SK-N-SH treated with all-trans-retinoic acid at 6 μM for 48 hours (cell line): ENCODE results near the gene ADAMTS9.

Experiments used
- ATAC-seq: fragments of 200-7000 bp; cut with Tn5 transposase; 3 replicates; pipeline ENCODE4 v1.9.1; 2020; ENCODE audit warnings: mild to moderate bottlenecking, moderate library complexity
- ARNTL ChIP-seq: fragments of 450-650 bp; formaldehyde crosslinking; IDR thresholded peaks from 2 replicates; pipeline ENCODE4 v1.5.0; 2020; ENCODE audit warnings: low read depth, mild to moderate bottlenecking, moderate library complexity, borderline replicate concordance
- BACH2 ChIP-seq: fragments of 250-450 bp; sonication (Bioruptor Pico); IDR thresholded peaks from 2 replicates; pipeline ENCODE4 v1.9.0; 2021; ENCODE audit warnings: mild to moderate bottlenecking, borderline replicate concordance
- CSDC2 ChIP-seq: fragments of 250-450 bp; sonication (Bioruptor Pico); IDR thresholded peaks from 2 replicates; pipeline ENCODE4 v1.5.0; 2020; ENCODE audit warnings: mild to moderate bottlenecking, moderate library complexity
- ESRRG ChIP-seq: fragments of 250-450 bp; sonication (Bioruptor Pico); IDR thresholded peaks from 2 replicates; pipeline ENCODE4 v1.6.1; 2021; ENCODE audit warnings: mild to moderate bottlenecking
- GLIS3 ChIP-seq: fragments of 250-450 bp; sonication (Bioruptor Pico); IDR thresholded peaks from 2 replicates; pipeline ENCODE4 v1.5.0; 2020; ENCODE audit warnings: mild to moderate bottlenecking, moderate library complexity
- ISL1 ChIP-seq: fragments of 250-450 bp; sonication (Bioruptor Pico); IDR thresholded peaks from 2 replicates; pipeline ENCODE4 v2.1.2; 2022; ENCODE audit warnings: mild to moderate bottlenecking, moderate library complexity
- OSR1 ChIP-seq: fragments of 250-450 bp; sonication (Bioruptor Pico); IDR thresholded peaks from 2 replicates; pipeline ENCODE4 v1.8.0; 2022; ENCODE audit warnings: moderate library complexity, mild to moderate bottlenecking, inconsistent platforms
- PPARA ChIP-seq: fragments of 250-450 bp; sonication (Bioruptor Pico); IDR thresholded peaks from 2 replicates; pipeline ENCODE4 v1.5.0; 2020; ENCODE audit warnings: mild to moderate bottlenecking, borderline replicate concordance
- RARB ChIP-seq: fragments of 250-450 bp; sonication (Bioruptor Pico); IDR thresholded peaks from 2 replicates; pipeline ENCODE4 v1.8.0; 2021; ENCODE audit warnings: mild to moderate bottlenecking, moderate library complexity
- SNAI2 ChIP-seq: fragments of 250-450 bp; sonication (Bioruptor Pico); IDR thresholded peaks from 2 replicates; pipeline ENCODE4 v1.5.0; 2020; ENCODE audit warnings: mild to moderate bottlenecking, moderate library complexity
- TCF4 ChIP-seq: fragments of 250-450 bp; sonication (Bioruptor Pico); IDR thresholded peaks from 2 replicates; pipeline ENCODE4 v1.8.0; 2021; ENCODE audit warnings: mild to moderate bottlenecking, moderate library complexity, borderline replicate concordance
- TOX ChIP-seq: fragments of 250-450 bp; sonication (Bioruptor Pico); IDR thresholded peaks from 2 replicates; pipeline ENCODE4 v1.8.0; 2021; ENCODE audit warnings: mild to moderate bottlenecking, moderate library complexity, borderline replicate concordance
- ZC3H10 ChIP-seq: fragments of 250-450 bp; sonication (Bioruptor Pico); IDR thresholded peaks from 2 replicates; pipeline ENCODE4 v1.5.1; 2021; ENCODE audit warnings: mild to moderate bottlenecking, moderate library complexity
- ZFP3 ChIP-seq: fragments of 250-450 bp; sonication (Bioruptor Pico); IDR thresholded peaks from 2 replicates; pipeline ENCODE4 v1.5.0; 2020; ENCODE audit warnings: mild to moderate bottlenecking, moderate library complexity
- ZFP30 ChIP-seq: fragments of 450-650 bp; formaldehyde crosslinking; IDR thresholded peaks from 2 replicates; pipeline ENCODE4 v1.5.0; 2022; ENCODE audit warnings: mild to moderate bottlenecking, moderate library complexity
- ZNF70 ChIP-seq: fragments of 450-650 bp; formaldehyde crosslinking; IDR thresholded peaks from 2 replicates; pipeline ENCODE4 v1.5.0; 2020; ENCODE audit warnings: mild to moderate bottlenecking, moderate library complexity
- ZNF8 ChIP-seq: fragments of 450-650 bp; formaldehyde crosslinking; IDR thresholded peaks from 2 replicates; pipeline ENCODE4 v1.5.0; 2020; ENCODE audit warnings: mild to moderate bottlenecking, moderate library complexity
- TF ChIP-seq, protein P1 (sequence below): fragments of 250-450 bp; sonication (Bioruptor Pico); IDR thresholded peaks from 2 replicates; pipeline ENCODE4 v1.5.1; 2021; ENCODE audit warnings: mild to moderate bottlenecking, moderate library complexity
- TF ChIP-seq, protein P2 (sequence below): fragments of 250-450 bp; sonication (Bioruptor Pico); IDR thresholded peaks from 2 replicates; pipeline ENCODE4 v1.5.1; 2020; ENCODE audit warnings: low read depth, mild to moderate bottlenecking, moderate library complexity
- TF ChIP-seq, protein P3 (sequence below): fragments of 250-450 bp; sonication (Bioruptor Pico); IDR thresholded peaks from 2 replicates; pipeline ENCODE4 v1.8.0; 2021; ENCODE audit warnings: low read depth, mild to moderate bottlenecking, moderate library complexity, borderline replicate concordance
- TF ChIP-seq, protein P4 (sequence below): fragments of 250-450 bp; sonication (Bioruptor Pico); IDR thresholded peaks from 2 replicates; pipeline ENCODE4 v1.5.0; 2020; ENCODE audit warnings: mild to moderate bottlenecking, moderate library complexity
- TF ChIP-seq, protein P5 (sequence below): fragments of 250-450 bp; sonication (Bioruptor Pico); IDR thresholded peaks from 2 replicates; pipeline ENCODE4 v1.8.0; 2020; ENCODE audit warnings: mild to moderate bottlenecking, moderate library complexity, borderline replicate concordance

Gene ADAMTS9

DNA sequence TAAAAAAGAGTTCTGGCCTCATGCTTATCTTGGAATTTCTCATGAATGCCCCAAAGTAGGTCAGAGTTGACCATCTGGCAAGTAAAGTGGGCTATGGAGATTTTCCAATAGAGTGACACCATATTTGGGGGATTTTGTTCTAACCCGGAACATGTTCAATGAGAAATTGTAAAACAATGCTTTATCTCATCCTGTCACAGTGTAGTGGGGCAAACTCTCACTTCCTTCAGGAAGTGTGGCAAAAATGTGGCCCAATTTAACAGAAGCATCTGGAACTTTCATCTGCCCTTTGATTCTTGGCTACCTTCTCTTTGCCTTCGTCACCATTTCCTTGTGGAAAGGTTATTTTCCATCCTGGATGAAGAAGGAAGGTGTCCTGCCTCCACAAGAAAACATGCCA, 70.8 kb downstream of the ADAMTS9 start:
- TF ChIP-seq, protein P1, sequence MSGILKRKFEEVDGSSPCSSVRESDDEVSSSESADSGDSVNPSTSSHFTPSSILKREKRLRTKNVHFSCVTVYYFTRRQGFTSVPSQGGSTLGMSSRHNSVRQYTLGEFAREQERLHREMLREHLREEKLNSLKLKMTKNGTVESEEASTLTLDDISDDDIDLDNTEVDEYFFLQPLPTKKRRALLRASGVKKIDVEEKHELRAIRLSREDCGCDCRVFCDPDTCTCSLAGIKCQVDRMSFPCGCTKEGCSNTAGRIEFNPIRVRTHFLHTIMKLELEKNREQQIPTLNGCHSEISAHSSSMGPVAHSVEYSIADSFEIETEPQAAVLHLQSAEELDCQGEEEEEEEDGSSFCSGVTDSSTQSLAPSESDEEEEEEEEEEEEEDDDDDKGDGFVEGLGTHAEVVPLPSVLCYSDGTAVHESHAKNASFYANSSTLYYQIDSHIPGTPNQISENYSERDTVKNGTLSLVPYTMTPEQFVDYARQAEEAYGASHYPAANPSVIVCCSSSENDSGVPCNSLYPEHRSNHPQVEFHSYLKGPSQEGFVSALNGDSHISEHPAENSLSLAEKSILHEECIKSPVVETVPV (CRISPR knock-in tag) = no peak
- TF ChIP-seq, protein P2, sequence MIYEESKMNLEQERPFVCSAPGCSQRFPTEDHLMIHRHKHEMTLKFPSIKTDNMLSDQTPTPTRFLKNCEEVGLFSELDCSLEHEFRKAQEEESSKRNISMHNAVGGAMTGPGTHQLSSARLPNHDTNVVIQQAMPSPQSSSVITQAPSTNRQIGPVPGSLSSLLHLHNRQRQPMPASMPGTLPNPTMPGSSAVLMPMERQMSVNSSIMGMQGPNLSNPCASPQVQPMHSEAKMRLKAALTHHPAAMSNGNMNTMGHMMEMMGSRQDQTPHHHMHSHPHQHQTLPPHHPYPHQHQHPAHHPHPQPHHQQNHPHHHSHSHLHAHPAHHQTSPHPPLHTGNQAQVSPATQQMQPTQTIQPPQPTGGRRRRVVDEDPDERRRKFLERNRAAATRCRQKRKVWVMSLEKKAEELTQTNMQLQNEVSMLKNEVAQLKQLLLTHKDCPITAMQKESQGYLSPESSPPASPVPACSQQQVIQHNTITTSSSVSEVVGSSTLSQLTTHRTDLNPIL (CRISPR knock-in tag) = no peak
- TF ChIP-seq PPARA (no peak), RARB (CRISPR knock-in tag) (no peak), ISL1 (no peak), TOX (no peak), TCF4 (CRISPR knock-in tag) (no peak), CSDC2 (no peak), ZFP3 (CRISPR knock-in tag) (no peak), OSR1 (CRISPR knock-in tag) (no peak)
- TF ChIP-seq, protein P3, sequence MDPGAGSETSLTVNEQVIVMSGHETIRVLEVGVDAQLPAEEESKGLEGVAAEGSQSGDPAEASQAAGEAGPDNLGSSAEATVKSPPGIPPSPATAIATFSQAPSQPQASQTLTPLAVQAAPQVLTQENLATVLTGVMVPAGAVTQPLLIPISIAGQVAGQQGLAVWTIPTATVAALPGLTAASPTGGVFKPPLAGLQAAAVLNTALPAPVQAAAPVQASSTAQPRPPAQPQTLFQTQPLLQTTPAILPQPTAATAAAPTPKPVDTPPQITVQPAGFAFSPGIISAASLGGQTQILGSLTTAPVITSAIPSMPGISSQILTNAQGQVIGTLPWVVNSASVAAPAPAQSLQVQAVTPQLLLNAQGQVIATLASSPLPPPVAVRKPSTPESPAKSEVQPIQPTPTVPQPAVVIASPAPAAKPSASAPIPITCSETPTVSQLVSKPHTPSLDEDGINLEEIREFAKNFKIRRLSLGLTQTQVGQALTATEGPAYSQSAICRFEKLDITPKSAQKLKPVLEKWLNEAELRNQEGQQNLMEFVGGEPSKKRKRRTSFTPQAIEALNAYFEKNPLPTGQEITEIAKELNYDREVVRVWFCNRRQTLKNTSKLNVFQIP (CRISPR knock-in tag) = no peak
- TF ChIP-seq, protein P4, sequence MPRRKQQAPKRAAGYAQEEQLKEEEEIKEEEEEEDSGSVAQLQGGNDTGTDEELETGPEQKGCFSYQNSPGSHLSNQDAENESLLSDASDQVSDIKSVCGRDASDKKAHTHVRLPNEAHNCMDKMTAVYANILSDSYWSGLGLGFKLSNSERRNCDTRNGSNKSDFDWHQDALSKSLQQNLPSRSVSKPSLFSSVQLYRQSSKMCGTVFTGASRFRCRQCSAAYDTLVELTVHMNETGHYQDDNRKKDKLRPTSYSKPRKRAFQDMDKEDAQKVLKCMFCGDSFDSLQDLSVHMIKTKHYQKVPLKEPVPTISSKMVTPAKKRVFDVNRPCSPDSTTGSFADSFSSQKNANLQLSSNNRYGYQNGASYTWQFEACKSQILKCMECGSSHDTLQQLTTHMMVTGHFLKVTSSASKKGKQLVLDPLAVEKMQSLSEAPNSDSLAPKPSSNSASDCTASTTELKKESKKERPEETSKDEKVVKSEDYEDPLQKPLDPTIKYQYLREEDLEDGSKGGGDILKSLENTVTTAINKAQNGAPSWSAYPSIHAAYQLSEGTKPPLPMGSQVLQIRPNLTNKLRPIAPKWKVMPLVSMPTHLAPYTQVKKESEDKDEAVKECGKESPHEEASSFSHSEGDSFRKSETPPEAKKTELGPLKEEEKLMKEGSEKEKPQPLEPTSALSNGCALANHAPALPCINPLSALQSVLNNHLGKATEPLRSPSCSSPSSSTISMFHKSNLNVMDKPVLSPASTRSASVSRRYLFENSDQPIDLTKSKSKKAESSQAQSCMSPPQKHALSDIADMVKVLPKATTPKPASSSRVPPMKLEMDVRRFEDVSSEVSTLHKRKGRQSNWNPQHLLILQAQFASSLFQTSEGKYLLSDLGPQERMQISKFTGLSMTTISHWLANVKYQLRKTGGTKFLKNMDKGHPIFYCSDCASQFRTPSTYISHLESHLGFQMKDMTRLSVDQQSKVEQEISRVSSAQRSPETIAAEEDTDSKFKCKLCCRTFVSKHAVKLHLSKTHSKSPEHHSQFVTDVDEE (CRISPR knock-in tag) = no peak
- no peak for ATAC-seq

DNA sequence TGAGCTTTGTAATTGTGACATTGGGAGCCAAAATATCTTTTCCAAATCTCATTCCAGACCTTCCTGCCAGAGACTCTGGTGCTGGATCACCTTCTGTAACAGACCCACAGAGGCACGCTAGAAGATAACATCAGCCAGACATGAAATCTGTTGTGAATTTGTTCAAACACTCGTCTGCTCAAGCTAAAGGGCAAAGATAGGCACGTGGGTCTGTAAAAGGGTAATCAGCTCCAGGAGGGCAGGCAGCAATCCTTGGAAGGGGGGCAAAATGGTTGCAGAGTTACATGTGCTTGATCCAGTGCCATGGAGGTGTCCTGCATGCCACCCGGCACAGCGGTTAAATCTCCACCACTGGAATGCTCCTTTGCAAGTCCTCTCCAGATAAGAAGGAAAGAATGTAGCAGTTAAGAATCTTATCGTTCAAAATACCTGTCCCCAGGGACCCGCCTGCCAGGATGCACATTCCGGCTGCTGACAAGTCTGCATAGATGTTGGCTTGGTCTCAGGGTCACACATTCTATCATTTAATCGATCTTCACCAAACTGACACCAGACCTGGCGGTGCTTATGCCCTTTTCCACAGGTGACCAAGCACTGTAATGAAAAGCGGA, 74.8 kb downstream of the ADAMTS9 start:
- peak; percentile 91 for ATAC-seq
- TF ChIP-seq ZNF8 (CRISPR knock-in tag) (no peak), PPARA (no peak), ZC3H10 (CRISPR knock-in tag) (no peak), SNAI2 (CRISPR knock-in tag) (peak; percentile 45; the same call in 1 of the 2 replicates), TOX (no peak), ISL1 (peak; percentile 67), BACH2 (CRISPR knock-in tag) (no peak), ZNF70 (CRISPR knock-in tag) (peak; percentile 28; the same call in 1 of the 2 replicates), ZFP30 (CRISPR knock-in tag) (no peak), TCF4 (CRISPR knock-in tag) (peak; percentile 99), ESRRG (CRISPR knock-in tag) (no peak), RARB (CRISPR knock-in tag) (no peak), GLIS3 (CRISPR knock-in tag) (no peak), ARNTL (CRISPR knock-in tag) (peak; percentile 33; the same call in 1 of the 2 replicates)
- TF ChIP-seq, protein P4 (CRISPR knock-in tag) = peak; percentile 94
- TF ChIP-seq, protein P2 (CRISPR knock-in tag) = no peak; the same call in 1 of the 2 replicates
- TF ChIP-seq, protein P1 (CRISPR knock-in tag) = no peak
- TF ChIP-seq, protein P5, sequence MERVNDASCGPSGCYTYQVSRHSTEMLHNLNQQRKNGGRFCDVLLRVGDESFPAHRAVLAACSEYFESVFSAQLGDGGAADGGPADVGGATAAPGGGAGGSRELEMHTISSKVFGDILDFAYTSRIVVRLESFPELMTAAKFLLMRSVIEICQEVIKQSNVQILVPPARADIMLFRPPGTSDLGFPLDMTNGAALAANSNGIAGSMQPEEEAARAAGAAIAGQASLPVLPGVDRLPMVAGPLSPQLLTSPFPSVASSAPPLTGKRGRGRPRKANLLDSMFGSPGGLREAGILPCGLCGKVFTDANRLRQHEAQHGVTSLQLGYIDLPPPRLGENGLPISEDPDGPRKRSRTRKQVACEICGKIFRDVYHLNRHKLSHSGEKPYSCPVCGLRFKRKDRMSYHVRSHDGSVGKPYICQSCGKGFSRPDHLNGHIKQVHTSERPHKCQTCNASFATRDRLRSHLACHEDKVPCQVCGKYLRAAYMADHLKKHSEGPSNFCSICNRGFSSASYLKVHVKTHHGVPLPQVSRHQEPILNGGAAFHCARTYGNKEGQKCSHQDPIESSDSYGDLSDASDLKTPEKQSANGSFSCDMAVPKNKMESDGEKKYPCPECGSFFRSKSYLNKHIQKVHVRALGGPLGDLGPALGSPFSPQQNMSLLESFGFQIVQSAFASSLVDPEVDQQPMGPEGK (CRISPR knock-in tag) = no peak
